ENCODE measurements around the gene LMCD1.

Gene LMCD1

GRCh38 chr3:8509961-8510360, 8.3 kb downstream of the LMCD1 start:
- no peak for DNase-seq

- no peak for DNase-seq
These were observed 10.6 kb downstream of the LMCD1 start for GRCh38 chr3:8512234-8512633.

DNA sequence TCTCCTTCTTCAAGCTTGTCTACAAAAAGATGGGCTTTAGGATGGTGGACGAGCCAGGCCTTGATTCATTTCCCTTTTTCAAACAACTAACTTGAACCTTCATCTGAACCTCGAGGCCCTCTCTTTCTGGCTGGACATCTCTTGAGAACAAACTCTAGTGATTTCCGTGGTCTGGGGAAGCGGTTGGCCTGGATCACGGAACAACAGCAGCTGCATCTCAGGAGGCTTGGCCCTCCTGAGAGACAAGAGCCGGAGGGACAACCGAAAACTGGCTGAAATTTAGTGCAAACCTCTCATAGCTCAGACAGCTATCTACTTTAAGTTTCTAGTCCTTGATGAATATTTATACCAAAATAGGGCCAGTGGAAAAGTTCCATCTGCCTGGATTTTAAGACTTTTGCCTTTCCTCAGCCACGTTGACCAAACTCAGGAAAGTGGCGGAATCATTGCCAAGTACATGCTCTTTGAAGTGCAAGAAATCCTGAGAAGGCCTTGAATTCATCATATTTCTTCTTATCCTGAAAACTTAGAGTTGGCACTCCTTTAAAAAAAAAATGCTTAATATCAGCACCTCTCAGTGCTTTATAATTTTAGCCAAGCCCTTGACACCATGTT, 14.5 kb downstream of the LMCD1 start:
- DNase-seq = no peak

DNA sequence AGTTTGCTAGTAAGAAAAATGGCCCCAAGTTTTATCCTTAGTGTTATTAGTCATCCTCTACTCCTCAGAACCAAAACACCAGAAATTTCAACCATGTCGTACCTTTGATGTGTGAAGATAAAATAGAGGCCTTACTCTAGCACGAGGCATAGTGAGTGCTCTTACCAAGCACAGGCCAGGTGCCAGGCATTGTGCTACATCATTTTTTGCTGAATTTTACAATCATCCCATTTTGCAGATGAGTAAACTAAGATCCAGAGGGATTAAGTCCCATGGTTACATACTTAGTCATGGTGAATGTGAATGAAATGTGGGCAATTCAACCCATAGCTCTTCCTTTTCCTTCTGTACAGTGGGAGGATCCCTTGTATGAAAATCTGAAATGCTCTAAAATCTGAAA, 15.2 kb downstream of the LMCD1 start:
- DNase-seq = no peak

DNA sequence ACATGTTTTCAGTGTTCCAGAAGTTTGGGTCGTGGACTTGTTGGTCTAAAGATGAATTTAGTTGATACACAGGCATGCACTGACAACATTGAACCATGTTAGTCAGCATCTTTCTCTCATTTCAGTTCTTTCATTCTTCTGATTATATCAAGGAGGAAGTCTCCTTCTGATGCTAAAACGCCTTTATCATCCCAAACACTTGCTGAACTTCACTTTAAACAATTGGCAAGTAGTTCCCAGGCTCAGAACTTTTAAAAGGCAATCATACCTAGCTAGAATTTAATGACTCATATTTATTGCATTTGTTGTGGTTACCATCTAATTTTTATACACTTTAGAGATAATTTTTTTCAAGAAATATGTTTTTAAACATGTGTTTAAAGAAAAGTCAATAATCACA, 15.9 kb downstream of the LMCD1 start:
- no peak for DNase-seq

- no peak for DNase-seq
These were observed 16.5 kb downstream of the LMCD1 start for GRCh38 chr3:8518138-8518537.

GRCh38 chr3:8519156-8519555, 17.5 kb downstream of the LMCD1 start:
- no peak for DNase-seq

DNA sequence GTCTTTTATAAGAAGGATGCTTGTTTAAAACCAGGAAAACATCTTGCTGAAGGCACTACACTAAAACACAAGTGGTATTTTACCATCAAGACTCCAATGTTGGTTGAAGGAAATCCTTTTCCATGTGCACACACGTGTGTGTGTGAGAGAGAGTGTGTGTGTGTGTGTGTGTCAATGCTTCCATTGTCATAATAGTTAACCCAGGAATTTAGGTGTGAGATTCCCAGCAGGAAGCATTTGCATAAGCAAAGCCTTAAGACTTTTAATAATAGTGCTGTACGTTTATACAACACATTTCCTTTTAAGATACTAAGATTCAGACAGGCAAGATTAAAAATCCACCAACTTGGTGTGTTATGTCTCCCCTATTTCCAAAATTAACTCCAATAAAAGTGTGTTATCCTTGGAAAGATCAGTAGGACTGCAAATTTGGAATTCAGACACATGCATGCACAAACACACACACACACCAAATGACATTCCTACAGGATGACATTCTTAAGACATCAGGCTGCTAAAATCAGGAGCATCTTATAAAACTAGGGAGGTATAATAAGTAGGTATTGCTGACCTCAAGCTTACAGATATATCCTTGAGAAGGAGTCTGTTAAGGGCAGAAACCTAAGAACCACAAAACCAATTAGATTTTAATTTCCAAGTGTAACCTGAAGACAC, 18.3 kb downstream of the LMCD1 start:
- no peak for DNase-seq

GRCh38 chr3:8520816-8521403, 19.3 kb downstream of the LMCD1 start:
- no peak for DNase-seq

GRCh38 chr3:8523041-8523440, 21.4 kb downstream of the LMCD1 start:
- no peak for DNase-seq

DNA sequence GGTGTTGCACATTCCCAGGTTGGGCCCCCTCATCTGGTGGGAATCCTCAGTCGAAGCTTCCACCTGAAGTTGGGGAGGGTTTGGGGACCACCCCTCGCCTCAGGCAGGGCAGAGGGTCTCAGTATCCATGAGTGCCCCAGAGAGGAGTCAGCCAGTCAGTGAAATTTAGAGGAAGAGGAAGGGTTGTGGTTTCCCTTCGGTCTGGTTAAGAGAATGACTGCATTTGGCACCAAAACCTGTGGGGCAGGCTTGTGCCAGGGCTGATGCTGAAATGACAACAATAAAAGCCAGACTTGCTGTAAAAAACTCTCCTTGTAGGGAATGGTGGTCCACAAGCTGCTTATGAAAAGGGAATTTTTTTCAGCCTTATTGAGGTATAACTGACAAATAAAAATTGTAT, 22.6 kb downstream of the LMCD1 start:
- DNase-seq = no peak

- DNase-seq = no peak
These were observed 23.2 kb downstream of the LMCD1 start for GRCh38 chr3:8524656-8525399.

- DNase-seq = no peak
These were observed 24.3 kb downstream of the LMCD1 start for GRCh38 chr3:8525893-8526292.

DNA sequence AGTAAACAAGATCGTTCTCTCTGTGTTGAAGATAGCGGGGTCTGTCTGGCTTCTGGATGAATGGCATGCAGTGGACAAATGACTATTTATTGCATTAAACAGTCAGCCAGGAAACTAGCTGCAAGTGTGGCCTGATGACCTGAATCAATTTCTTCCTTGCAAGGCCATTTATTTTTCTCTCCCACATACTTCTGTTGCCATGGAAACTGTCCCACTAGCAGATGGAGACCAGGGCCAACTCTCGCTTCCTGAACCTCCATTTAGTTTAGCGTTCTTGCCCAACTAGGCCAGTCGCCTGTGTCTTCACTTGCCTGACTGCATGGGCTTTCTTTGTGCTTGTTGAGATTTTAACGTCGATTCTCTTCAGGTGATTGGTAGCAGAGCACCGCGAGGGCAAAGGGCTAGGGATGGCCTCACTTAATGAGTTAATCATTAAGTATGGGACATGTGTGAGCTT, 27.6 kb downstream of the LMCD1 start:
- no peak for DNase-seq

DNA sequence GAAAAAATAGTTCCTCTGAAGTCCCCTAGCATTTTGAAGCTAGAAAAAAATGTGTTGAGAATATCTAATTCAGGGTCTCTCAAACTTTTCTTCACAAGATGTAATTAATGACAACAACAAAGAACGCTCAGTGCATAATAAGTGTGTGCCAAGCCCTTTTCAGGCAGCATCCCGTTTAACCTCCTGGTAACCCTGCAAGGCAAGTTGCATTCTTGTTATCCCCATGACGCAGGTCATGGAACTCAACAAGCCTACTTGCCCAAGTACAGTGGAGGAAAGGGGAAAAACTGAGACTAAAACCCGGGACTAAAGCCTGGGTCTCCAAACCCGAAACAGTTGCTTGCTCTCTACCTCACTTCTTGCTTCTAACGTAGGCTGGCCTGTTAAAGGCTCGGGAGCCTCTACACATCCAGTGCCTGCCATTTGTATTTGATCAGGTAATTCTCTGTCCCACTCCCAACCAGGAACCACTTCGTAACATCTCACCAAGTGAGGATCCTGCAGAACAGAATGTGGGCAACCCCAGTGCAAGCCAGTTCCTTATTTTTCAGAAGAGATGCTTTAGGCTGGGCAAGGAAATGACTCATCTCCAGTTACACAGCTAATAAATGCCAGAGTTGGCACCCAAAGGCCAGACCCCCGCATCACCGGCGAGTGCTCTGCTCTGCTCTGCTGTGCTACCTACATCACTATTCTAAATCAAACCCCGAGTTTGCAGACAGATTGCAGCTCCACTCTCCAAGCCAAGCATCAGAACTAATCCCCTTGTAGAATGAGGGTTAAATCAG, 28.3 kb downstream of the LMCD1 start:
- no peak for DNase-seq

- DNase-seq = no peak
These were observed 29.0 kb downstream of the LMCD1 start for GRCh38 chr3:8530581-8530980.

GRCh38 chr3:8532251-8532871, 30.7 kb downstream of the LMCD1 start:
- no peak for DNase-seq

- DNase-seq = no peak
These were observed 34.8 kb downstream of the LMCD1 start for GRCh38 chr3:8536096-8537056.

GRCh38 chr3:8537440-8537839, 35.8 kb downstream of the LMCD1 start:
- DNase-seq = no peak

GRCh38 chr3:8538223-8538622, 36.6 kb downstream of the LMCD1 start:
- no peak for DNase-seq

GRCh38 chr3:8538913-8539312, 37.3 kb downstream of the LMCD1 start:
- no peak for DNase-seq

All from activated gamma-delta T cell treated with Interleukin-2 at 50 U/mL for 16 hours (primary cell).